CD4-positive, alpha-beta T cell (primary cell): ENCODE measurements around the gene OSBPL3. TPM values are rescaled to one million over a fixed set of nuclear protein-coding genes. Genes with fewer than 3 reads are reported as not detected.
A peak's percentile ranks its signal among the peaks of the same experiment; 100 is the strongest.

Source experiments
- ATAC-seq: fragments of 200-7000 bp; cut with Tn5 transposase; one replicate; pipeline ENCODE4 v1.10.0; 2022; ENCODE audit warnings: mild to moderate bottlenecking; ENCODE audit not compliant: poor library complexity
- CTCF ChIA-PET: fragments of 350-600 bp; sonication (Branson Sonifier 250); formaldehyde crosslinking; loops from one replicate; lab custom pipeline; 2021; ENCODE audit warnings: antibody characterized with exemption, inconsistent platforms; lab: Charles Lee
- POLR2A ChIA-PET: fragments of 350-600 bp; sonication (Branson Sonifier 250); formaldehyde crosslinking; loops from one replicate; lab custom pipeline; 2021; ENCODE audit warnings: antibody characterized with exemption, inconsistent platforms; lab: Charles Lee
- DNase-seq, 14 experiments: peaks; one replicate each; pipeline ENCODE4 v3.0.0-alpha.2; 2013 to 2020; ENCODE audit warnings: mixed read lengths in 2 of 14
- H3K27ac ChIP-seq, 2 donors: one replicate each; pipeline versions ENCODE4 v1.5.1 to v1.7.0; 2013; ENCODE audit warnings: low read length in 2 of 2, low read depth in 1 of 2, mild to moderate bottlenecking in 1 of 2
- H3K27me3 ChIP-seq, 2 experiments: 1 replicate in 1 of 2; 2 replicates in 1 of 2; pipeline versions ENCODE4 v1.6.1 to v1.7.0; 2013; ENCODE audit warnings: low read length in 2 of 2, control low read depth in 1 of 2, mild to moderate bottlenecking in 1 of 2, moderate library complexity in 1 of 2; ENCODE audit not compliant: insufficient read depth in 2 of 2, control insufficient read depth in 1 of 2
- H3K36me3 ChIP-seq: one replicate; pipeline ENCODE4 v1.6.1; 2013; ENCODE audit warnings: low read length, control low read depth; ENCODE audit not compliant: insufficient read depth
- H3K4me1 ChIP-seq: one replicate; pipeline ENCODE4 v1.6.1; 2013; ENCODE audit warnings: low read length, control low read depth; ENCODE audit not compliant: insufficient read depth
- H3K4me3 ChIP-seq: one replicate; pipeline ENCODE4 v1.5.1; 2013; ENCODE audit warnings: mild to moderate bottlenecking, low read length, moderate library complexity
- H3K9me3 ChIP-seq, 2 experiments: 1 replicate in 1 of 2; 2 replicates in 1 of 2; pipeline versions ENCODE4 v1.6.1 to v1.7.0; 2013; ENCODE audit warnings: low read length in 2 of 2, mild to moderate bottlenecking in 2 of 2, control low read depth in 1 of 2, moderate library complexity in 1 of 2; ENCODE audit not compliant: control insufficient read depth in 1 of 2, insufficient read depth in 1 of 2
- H3K27ac Mint-ChIP-seq: one replicate; pipeline ENCODE4 v1.8.0; 2020; ENCODE audit warnings: mixed read lengths
- H3K27me3 Mint-ChIP-seq: one replicate; pipeline ENCODE4 v1.8.0; 2021; ENCODE audit warnings: mixed read lengths
- H3K36me3 Mint-ChIP-seq: one replicate; pipeline ENCODE4 v1.8.0; 2021; ENCODE audit warnings: low read depth, mixed read lengths
- H3K4me1 Mint-ChIP-seq: one replicate; pipeline ENCODE4 v1.8.0; 2021; ENCODE audit warnings: low read depth, mixed read lengths
- H3K4me3 Mint-ChIP-seq: one replicate; pipeline ENCODE4 v1.8.0; 2020; ENCODE audit warnings: mild to moderate bottlenecking, mixed read lengths
- H3K9me3 Mint-ChIP-seq: one replicate; pipeline ENCODE4 v1.8.0; 2020; ENCODE audit warnings: mixed read lengths
- CTCF ChIP-seq: fragments of 200-600 bp; IDR thresholded peaks from one replicate; pipeline ENCODE4 v1.8.0; 2022; ENCODE audit warnings: antibody characterized with exemption, mild to moderate bottlenecking
- intact Hi-C, 2 experiments: fragments of 100-400 bp; cut with DNase I in 1 of 2; cut with micrococcal nuclease in 1 of 2; formaldehyde crosslinking; loops; one replicate each; pipeline versions ENCODE4 v1.15.1 to v1.9.0; 2023 to 2025; cut with DNase I, micrococcal nuclease
- total RNA-seq, 174 experiments: library from RNA in 2 of 174; stranded (reverse) in 2 of 174; gene quantifications; one replicate each; pipeline ENCODE4 v1.2.3 and lab custom pipeline; 2021 to 2026

Gene OSBPL3
- total RNA-seq, 2 experiments from 2014 or later: 25.4 to 25.9 TPM

- H3K9me3 Mint-ChIP-seq: no peaks in the 10 kb centered on the region
- no peaks in the 10 kb centered on the region for H3K27me3 Mint-ChIP-seq
- H3K27me3 ChIP-seq: no peaks in the 10 kb centered on the region
- POLR2A ChIA-PET: interaction anchor here (1.0 kb wide), 1 partner anchor 52 kb away, joined by 7 read pairs; no protein-coding TSS in a partner anchor
- no peaks in the 10 kb centered on the region for H3K36me3 ChIP-seq
- intact Hi-C loops: no loop called here
- CTCF ChIA-PET: interaction anchor here (0.7 to 1.2 kb wide), 4 partner anchors 10 to 208 kb away, joined by 3 to 4 read pairs (median 3); no protein-coding TSS in a partner anchor
- H3K4me3 Mint-ChIP-seq: no peak overlapping the region
- TF ChIP-seq CTCF: no peak
- peaks cover 66% of the 10 kb centered on the region for H3K4me1 Mint-ChIP-seq
- no peak overlapping the region for H3K4me3 ChIP-seq
- H3K4me1 ChIP-seq: peaks cover 20% of the 10 kb centered on the region
- DNase-seq (no peak), ATAC-seq (no peak)
- no peak overlapping the region for H3K27ac ChIP-seq
- H3K27ac Mint-ChIP-seq: no peak overlapping the region
- peaks cover 8% of the 10 kb centered on the region for H3K36me3 Mint-ChIP-seq
- H3K9me3 ChIP-seq: no peaks in the 10 kb centered on the region
Measured at GRCh38 chr7:24926623-24927524, 53.1 kb downstream of the OSBPL3 start.

- no peak overlapping the region for H3K4me3 ChIP-seq
- H3K27ac ChIP-seq: no peak overlapping the region
- intact Hi-C loops: no loop called here
- H3K4me1 ChIP-seq: peaks cover 26% of the 10 kb centered on the region
- Mint-ChIP-seq H3K36me3 (no peaks in the 10 kb centered on the region), H3K9me3 (no peaks in the 10 kb centered on the region), H3K4me1 (peaks cover 70% of the 10 kb centered on the region), H3K4me3 (no peak overlapping the region), H3K27me3 (no peaks in the 10 kb centered on the region), H3K27ac (peak overlapping the region; percentile 34)
- H3K27me3 ChIP-seq: no peaks in the 10 kb centered on the region
- no peaks in the 10 kb centered on the region for H3K36me3 ChIP-seq
- ChIA-PET POLR2A (interaction anchor here (0.8 to 2.5 kb wide), 3 partner anchors 12 to 57 kb away, joined by 3 to 9 read pairs (median 3); no protein-coding TSS in a partner anchor), CTCF (interaction anchor here (0.5 to 1.2 kb wide), 2 partner anchors 16 to 67 kb away, joined by 3 read pairs; no protein-coding TSS in a partner anchor)
- no peak for TF ChIP-seq CTCF
- no peaks in the 10 kb centered on the region for H3K9me3 ChIP-seq
- ATAC-seq (peak; percentile 54), DNase-seq (peak in 3 of 14 experiments; percentile 26 to 71 (median 41))
Measured at GRCh38 chr7:24924375-24924774, 55.6 kb downstream of the OSBPL3 start.

GRCh38 chr7:24923172-24923865 is 56.7 kb downstream of the OSBPL3 start:
- POLR2A ChIA-PET: interaction anchor here (1.1 to 2.5 kb wide), 2 partner anchors 11 to 12 kb away, joined by 3 to 9 read pairs; no protein-coding TSS in a partner anchor
- H3K36me3 ChIP-seq: no peaks in the 10 kb centered on the region
- no peak overlapping the region for H3K4me3 Mint-ChIP-seq

More at GRCh38 chr7:24923172-24923865, 56.7 kb downstream of the OSBPL3 start:
- no peak for ATAC-seq
- Mint-ChIP-seq H3K9me3 (no peaks in the 10 kb centered on the region), H3K27ac (no peak overlapping the region), H3K4me1 (peaks cover 75% of the 10 kb centered on the region), H3K36me3 (no peaks in the 10 kb centered on the region), H3K27me3 (no peaks in the 10 kb centered on the region)
- CTCF ChIA-PET: no interaction called here
- Histone ChIP-seq H3K4me3 (no peak overlapping the region), H3K9me3 (no peaks in the 10 kb centered on the region), H3K27ac (no peak overlapping the region), H3K27me3 (no peaks in the 10 kb centered on the region), H3K4me1 (peaks cover 26% of the 10 kb centered on the region)
- DNase-seq: no peak
- intact Hi-C loops: no loop called here
- no peak for TF ChIP-seq CTCF
